22Rv1 (cell line): ENCODE results near the gene RLIM.
"Not testable (repeated sequence)": the region's sequence is repeated elsewhere in the genome, so short reads cannot be mapped to it uniquely, and the experiment has no call there.

ENCODE experiments used
- H3K27ac ChIP-seq: fragments of 450-650 bp; 2 replicates; pipeline ENCODE4 v1.5.1; 2017
- ZFX ChIP-seq: fragments of 450-650 bp; IDR thresholded peaks from 2 replicates; pipeline ENCODE4 v1.6.1; 2017; ENCODE audit warnings: antibody characterized with exemption, borderline replicate concordance
- TF ChIP-seq, protein P1 (sequence below): fragments of 450-650 bp; IDR thresholded peaks from 2 replicates; pipeline ENCODE4 v1.5.1; 2017; ENCODE audit warnings: mild to moderate bottlenecking

The RLIM gene, protein sequence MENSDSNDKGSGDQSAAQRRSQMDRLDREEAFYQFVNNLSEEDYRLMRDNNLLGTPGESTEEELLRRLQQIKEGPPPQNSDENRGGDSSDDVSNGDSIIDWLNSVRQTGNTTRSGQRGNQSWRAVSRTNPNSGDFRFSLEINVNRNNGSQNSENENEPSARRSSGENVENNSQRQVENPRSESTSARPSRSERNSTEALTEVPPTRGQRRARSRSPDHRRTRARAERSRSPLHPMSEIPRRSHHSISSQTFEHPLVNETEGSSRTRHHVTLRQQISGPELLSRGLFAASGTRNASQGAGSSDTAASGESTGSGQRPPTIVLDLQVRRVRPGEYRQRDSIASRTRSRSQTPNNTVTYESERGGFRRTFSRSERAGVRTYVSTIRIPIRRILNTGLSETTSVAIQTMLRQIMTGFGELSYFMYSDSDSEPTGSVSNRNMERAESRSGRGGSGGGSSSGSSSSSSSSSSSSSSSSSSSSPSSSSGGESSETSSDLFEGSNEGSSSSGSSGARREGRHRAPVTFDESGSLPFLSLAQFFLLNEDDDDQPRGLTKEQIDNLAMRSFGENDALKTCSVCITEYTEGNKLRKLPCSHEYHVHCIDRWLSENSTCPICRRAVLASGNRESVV

DNA sequence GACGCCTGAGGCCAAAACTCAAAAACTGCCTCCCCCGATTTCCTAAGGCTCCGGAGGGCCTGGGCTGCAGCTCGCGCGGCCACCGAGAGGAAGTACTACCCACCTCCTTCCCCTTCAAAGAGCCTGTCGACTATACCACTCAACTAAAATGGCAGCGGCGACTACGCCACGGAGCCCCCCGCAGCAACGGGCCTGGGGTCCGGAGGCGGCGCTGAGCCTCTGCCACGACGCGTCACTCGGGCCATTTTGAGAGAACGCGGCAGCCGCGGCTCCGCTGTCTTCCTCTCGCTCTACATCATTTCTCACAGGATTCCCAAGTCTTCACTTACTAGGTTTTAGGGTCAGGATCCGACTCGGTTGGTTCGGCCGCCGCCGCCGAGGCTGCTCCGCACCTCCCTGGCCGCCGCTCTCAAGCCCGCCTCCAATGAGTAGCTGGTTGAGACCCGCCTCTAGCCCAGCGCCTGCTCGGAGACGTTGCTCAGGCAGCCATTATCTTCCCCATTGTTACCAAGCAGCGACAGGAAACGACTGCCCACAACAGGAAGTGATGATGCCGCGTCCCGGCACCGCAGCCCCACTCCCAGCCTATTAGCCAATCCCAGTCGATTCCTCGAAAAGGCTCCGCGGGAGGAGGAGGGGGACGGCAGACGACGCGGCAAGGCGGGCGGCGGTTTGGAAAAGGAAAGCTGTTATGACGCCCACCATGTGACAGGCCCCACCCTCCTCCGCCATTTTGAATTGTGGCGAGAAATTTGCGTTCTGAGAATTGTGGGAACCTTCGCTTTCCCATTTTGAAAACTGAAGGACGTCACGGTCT is at the start of gene RLIM:
Gene RLIM, minus strand, starts transcription at position 532 of the 817 bp plus-strand sequence. CDS start 18,647 bp downstream, outside the sequence.
- peak within 1 kb of the TSS; percentile 80 for H3K27ac ChIP-seq
- TF ChIP-seq, protein P1, sequence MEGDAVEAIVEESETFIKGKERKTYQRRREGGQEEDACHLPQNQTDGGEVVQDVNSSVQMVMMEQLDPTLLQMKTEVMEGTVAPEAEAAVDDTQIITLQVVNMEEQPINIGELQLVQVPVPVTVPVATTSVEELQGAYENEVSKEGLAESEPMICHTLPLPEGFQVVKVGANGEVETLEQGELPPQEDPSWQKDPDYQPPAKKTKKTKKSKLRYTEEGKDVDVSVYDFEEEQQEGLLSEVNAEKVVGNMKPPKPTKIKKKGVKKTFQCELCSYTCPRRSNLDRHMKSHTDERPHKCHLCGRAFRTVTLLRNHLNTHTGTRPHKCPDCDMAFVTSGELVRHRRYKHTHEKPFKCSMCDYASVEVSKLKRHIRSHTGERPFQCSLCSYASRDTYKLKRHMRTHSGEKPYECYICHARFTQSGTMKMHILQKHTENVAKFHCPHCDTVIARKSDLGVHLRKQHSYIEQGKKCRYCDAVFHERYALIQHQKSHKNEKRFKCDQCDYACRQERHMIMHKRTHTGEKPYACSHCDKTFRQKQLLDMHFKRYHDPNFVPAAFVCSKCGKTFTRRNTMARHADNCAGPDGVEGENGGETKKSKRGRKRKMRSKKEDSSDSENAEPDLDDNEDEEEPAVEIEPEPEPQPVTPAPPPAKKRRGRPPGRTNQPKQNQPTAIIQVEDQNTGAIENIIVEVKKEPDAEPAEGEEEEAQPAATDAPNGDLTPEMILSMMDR, result no peak

DNA sequence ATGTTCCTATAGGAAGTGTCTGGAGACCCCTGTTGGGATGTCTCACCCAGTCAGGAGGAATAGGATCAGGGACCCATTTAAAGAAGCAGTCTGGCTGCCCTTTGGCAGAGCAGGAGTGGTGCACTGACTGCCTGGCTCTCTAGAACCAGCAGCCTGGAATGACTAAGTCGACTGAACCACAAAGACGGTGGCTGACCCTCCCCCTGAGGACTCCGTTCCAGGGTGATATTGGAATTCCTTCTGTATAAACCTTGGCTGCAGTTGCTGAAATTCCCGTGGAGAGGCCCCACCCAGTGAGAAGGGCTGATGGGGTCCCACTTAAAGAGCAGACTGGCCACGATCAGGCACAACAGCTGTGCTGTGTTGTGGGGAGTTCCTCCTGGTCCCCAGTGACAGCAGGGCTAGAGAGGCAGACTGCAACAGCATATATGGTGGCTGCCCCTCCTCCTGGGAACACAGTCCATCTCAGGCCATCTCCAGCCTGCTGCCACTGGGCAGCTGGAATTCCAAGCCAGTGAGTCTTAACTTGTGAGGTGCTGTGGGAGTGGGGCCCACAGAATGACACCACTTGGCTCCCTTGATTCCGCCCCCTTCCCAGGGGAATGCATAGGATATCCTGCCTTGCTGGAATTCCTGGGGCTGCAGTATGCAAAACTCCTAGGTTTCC is 41.8 kb upstream of the RLIM start:
- no peak for TF ChIP-seq ZFX
- TF ChIP-seq, protein P1, result no peak
- no peak overlapping the region for H3K27ac ChIP-seq

DNA sequence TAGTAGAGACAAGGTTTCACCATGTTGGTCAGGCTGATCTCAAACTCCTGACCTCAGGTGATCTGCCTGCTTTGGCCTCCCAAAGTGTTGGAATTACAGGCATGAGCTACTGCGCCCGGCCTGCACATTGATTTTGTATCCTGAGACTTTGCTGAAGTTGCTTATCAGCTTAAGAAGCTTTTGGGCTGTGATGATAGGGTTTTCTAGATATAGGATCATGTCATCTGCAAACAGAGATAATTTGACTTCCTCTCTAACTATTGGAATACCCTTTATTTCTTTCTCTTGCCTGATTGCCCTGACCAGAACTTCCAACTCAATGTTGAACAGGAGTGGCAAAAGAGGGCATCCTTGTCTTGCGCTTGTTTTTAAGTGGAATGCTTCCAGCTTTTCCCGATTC is 40.5 kb upstream of the RLIM start:
- not testable (repeated sequence) for H3K27ac ChIP-seq

DNA sequence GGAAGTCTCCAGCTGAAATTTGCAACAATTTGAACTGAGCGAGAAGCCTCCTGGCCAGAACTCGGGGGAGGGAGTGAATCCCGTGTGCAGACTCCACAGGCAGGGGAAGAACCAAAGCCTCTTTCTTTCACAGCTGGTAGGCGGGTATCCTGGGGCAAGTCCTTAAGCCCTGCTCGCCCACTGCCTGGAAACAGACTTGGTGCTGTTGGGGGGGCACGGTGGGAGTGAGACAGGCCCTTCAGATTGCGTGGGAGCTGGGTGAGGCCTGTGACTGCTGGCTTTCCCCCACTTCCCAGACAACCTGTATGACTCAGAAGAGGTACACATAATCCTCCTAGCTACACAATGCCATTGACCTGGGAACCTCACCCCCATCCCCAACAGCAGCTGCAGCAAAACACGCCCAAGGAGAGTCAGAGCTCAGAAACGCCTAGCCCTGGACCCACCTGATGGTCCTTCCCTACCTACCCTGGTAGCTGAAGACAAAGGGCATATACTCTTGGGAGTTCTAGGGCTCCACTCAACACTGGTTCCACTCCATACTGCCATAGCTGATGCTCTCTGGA is 22.4 kb upstream of the RLIM start:
- TF ChIP-seq, protein P1, result no peak
- no peak for TF ChIP-seq ZFX

DNA sequence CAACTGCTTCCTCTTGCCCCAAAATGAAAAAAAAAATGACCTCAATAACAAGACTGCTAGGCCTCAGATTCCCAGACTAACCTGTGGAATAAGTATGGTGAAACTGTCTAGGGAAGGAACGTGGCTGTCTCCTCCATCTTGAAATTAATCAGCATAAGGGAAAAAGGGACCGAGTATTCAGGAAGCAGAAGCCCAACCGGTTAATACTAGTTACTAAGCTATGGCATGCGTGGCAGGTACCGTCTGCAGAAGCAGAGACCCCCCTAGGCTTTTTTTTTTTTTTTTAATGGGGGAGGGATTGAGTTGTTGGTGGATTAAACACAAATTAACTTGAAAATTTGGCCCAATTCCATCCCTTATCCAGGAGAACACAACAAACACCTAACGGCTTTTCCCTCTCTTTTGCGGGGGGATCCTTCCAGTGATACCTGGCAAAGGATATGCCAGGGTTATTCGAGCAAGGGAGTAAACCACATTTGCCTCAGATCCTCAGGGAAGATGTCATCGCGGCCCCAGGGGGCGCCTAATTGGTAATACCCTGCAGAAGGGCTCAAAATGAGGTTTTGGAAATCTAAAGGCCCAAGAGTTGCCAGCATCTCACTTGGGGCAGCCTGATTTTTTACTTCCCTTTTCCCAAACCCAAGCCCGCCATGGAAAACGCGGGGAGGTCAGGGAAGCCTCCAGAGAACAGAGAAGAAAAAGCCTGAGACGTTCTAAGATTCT is 893 bp downstream of the RLIM start:
- TF ChIP-seq, protein P1, result no peak
- TF ChIP-seq ZFX, result no peak
- peak overlapping the region; percentile 80 for H3K27ac ChIP-seq

More for the DNA sequence above, 22.4 kb upstream of the RLIM start:
- H3K27ac ChIP-seq, result no peak overlapping the region

DNA sequence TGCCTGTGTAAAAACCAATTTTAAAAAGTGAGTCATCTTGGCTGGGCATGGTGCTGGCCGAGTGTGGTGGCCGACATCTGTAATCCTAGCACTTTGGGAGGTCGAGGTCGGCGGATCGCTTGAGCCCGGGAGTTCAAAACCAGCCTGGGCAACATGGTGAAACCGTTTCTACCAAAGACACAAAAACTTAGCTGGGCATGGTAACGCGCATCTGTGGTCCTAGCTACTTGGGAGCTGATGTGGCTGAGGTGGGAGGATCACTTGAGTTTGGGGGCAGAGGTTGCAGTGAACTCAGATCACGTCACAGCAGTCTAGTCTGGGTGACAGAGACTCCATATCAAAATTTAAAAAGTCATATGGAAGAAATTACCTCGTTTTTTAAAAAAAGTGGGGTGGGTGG is 7.6 kb downstream of the RLIM start:
- no peak overlapping the region for H3K27ac ChIP-seq
- TF ChIP-seq, protein P1, result no peak
- TF ChIP-seq ZFX, result no peak
